Activated naive CD8-positive, alpha-beta T cell treated with anti-CD3 and anti-CD28 coated beads for 36 hours (primary cell): ENCODE measurements around the gene TTC9C. TPM values are rescaled to one million over a fixed set of nuclear protein-coding genes. Genes with fewer than 3 reads are reported as not detected.
"Not testable (repeated sequence)": the region's sequence is repeated elsewhere in the genome, so short reads cannot be mapped to it uniquely, and the experiment has no call there.

Experiments used
- DNase-seq: peaks from one replicate; pipeline ENCODE4 v3.0.0; 2021
- H3K27ac Mint-ChIP-seq: one replicate; pipeline ENCODE4 v1.8.0; 2022; ENCODE audit warnings: mild to moderate bottlenecking, moderate library complexity, mixed read lengths
- H3K27me3 Mint-ChIP-seq: one replicate; pipeline ENCODE4 v1.8.0; 2022; ENCODE audit warnings: mild to moderate bottlenecking, mixed read lengths
- H3K36me3 Mint-ChIP-seq: one replicate; pipeline ENCODE4 v1.8.0; 2021; ENCODE audit warnings: mild to moderate bottlenecking, mixed read lengths
- H3K4me1 Mint-ChIP-seq: one replicate; pipeline ENCODE4 v1.8.0; 2021; ENCODE audit warnings: mixed read lengths
- H3K4me3 Mint-ChIP-seq: one replicate; pipeline ENCODE4 v1.8.0; 2022; ENCODE audit warnings: mild to moderate bottlenecking, moderate library complexity, mixed read lengths
- H3K9me3 Mint-ChIP-seq: one replicate; pipeline ENCODE4 v1.8.0; 2022; ENCODE audit warnings: mixed read lengths
- total RNA-seq, 2 experiments: library from RNA; stranded (reverse); gene quantifications; one replicate each; pipeline ENCODE4 v1.2.3, GENCODE V29; 2021

Gene TTC9C
- total RNA-seq, 2 experiments from 2014 or later: 29.3 to 33.4 TPM

DNA sequence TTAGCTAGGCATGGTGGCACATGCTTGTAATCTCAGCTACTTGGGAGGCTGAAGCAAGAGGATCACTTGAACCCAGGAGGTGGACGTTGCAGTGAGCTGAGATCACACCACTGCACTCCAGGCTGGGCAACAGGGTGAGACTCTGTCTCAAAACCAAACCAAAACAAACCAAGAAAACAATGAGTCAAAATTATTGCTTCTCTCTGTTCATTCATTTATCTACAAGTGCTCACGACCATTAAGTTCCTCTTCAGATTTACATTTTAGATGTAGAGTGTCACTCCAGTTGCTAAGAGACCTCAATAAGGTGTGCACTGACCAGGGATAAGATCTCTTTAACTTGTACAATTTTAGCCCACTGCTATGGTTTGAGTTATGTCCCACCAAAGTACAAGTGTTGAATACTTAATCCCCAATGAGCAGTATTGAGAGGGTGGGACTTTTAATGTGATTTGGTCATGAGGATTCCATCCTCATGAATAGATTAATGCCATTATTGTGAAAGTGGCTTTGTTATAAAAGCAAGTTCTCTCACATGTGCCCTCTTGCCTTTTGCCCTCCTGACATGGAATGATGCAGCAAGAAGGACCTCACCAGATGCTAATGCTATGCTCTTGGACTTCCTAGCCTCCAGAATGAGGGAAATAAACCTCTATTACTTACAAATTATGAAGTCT, 8.8 kb upstream of the TTC9C start:
- no peak for DNase-seq
- Mint-ChIP-seq H3K4me3 (no peak overlapping the region), H3K9me3 (no peaks in the 10 kb centered on the region), H3K27ac (peak overlapping the region; percentile 60), H3K36me3 (peaks cover 60% of the 10 kb centered on the region), H3K4me1 (peaks cover 47% of the 10 kb centered on the region), H3K27me3 (no peaks in the 10 kb centered on the region)

DNA sequence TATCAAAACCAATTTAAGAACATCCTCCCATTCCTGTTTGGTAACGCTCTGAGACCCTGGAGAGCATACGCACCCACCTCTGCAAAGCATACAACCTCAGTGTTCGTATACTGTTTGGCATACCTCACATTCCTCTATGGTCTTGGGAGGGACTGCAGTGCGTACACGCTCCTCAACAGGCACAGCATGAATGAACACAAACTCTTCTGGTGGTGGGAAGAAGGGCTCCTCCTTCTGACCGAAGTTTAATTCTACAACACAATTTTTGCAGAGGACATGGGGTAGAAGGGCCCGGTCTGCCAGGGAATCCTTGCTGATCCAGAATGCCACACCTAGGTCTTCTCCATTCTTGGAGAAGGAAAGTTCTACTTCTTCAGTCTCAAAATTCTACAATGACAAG, 6.3 kb upstream of the TTC9C start:
- Mint-ChIP-seq H3K4me3 (no peak overlapping the region), H3K36me3 (peaks cover 70% of the 10 kb centered on the region), H3K4me1 (peaks cover 42% of the 10 kb centered on the region), H3K27me3 (no peaks in the 10 kb centered on the region), H3K27ac (no peak overlapping the region), H3K9me3 (no peaks in the 10 kb centered on the region)
- DNase-seq: no peak

DNA sequence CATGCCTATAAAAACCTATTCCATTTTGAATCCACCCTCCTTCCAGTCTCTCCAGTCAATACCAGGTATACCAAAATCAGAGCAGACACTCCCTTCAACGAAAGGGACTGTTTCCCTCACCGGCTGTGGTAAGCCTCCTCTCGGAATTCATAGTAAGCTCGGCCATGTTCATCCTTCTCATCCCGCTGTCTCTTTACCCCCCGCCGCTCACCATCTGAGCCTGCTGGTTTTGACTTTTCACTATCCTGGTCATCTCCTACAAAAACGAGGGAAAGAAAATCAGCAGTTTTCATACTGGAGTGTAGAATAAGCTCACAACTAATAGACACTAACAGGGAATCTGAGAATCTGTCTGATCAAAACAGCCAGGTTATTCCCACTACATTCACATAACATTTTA, 4.1 kb upstream of the TTC9C start:
- peaks cover 65% of the 10 kb centered on the region for H3K36me3 Mint-ChIP-seq
- peak overlapping the region; percentile 99 for H3K4me3 Mint-ChIP-seq
- no peak for DNase-seq
- no peaks in the 10 kb centered on the region for H3K9me3 Mint-ChIP-seq
- H3K27me3 Mint-ChIP-seq: peaks cover 3% of the 10 kb centered on the region
- H3K4me1 Mint-ChIP-seq: peaks cover 37% of the 10 kb centered on the region
- H3K27ac Mint-ChIP-seq: peak overlapping the region; percentile 36

DNA sequence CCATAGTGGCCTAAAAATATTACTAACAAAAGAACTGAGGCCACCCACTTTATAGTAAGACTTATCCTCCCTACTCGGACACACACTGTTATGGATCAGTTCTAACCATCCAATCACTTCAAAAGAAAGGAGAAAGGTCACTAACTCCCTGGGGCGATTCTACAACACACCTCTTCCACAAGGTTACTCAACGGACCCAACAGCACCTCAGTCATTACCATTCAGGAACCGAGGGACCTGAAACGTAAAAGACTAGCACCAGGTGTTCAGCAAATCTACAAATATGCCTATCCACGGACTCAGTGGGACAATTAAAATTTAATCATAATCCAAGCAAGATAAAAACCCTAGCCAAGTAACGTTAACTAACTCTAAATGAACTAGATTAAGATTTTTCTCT, 2.6 kb upstream of the TTC9C start:
- Mint-ChIP-seq H3K27me3 (peaks cover 3% of the 10 kb centered on the region), H3K36me3 (peaks cover 53% of the 10 kb centered on the region), H3K27ac (peak overlapping the region; percentile 98), H3K9me3 (no peaks in the 10 kb centered on the region), H3K4me1 (peaks cover 34% of the 10 kb centered on the region), H3K4me3 (peak overlapping the region; percentile 99)
- DNase-seq: no peak

DNA sequence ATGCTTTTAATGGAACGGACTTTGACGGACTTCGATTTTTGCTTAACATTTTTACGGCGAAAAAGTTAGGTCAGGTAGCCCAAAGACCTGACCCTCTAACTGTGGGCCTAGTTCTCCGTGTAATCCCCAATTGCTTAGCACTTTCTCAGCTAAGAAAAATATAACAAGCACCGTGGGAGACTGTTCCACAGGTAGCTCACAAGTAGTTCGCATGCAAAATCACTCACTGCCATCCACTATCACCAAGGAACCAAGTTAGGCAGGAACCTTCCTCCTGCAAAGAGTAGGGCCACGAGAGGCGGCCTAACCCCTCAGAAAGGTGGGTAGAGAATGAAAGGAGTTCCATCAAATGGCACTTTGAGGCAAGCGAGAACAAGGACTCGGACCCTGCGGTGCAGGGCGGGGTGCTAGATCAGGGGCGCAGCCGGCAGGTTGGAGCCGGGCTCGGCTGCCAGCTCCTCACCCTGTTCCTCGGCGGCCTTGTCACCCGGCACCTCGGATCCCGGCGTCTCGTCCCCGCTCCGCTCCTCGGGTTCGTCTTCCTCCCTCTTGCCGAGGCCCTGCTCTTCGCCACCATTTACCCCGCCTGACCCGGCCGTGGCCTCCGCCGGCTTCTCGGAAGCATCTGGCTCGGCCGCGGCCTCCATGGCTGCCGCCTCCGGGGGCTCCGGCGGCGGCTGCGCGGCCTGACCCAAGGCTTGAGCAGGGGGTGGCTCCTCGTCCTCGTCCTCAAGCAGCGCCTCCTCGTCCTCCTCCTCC, 2.0 kb upstream of the TTC9C start:
- Mint-ChIP-seq H3K36me3 (peaks cover 54% of the 10 kb centered on the region), H3K4me3 (peak overlapping the region; percentile 99), H3K27ac (peak overlapping the region; percentile 98), H3K4me1 (peaks cover 37% of the 10 kb centered on the region), H3K9me3 (no peaks in the 10 kb centered on the region), H3K27me3 (peaks cover 3% of the 10 kb centered on the region)
- DNase-seq: no peak

DNA sequence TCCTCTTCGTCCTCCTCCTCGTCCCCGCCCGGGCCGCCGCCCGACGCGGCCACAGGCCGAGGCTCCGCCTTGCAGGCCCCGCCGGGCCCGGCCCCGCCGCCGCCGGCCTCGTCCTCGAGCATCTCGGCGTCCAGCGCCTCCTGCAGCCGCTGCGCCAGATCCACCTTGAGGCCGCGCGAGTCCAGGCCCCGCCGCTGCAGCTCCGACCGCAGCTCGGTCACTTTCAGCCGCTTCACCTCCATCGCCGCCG, 1.4 kb upstream of the TTC9C start:
- Mint-ChIP-seq H3K36me3 (peaks cover 52% of the 10 kb centered on the region), H3K4me3 (peak overlapping the region; percentile 99), H3K27me3 (peaks cover 3% of the 10 kb centered on the region), H3K9me3 (no peaks in the 10 kb centered on the region), H3K27ac (peak overlapping the region; percentile 98), H3K4me1 (peaks cover 36% of the 10 kb centered on the region)
- no peak for DNase-seq

DNA sequence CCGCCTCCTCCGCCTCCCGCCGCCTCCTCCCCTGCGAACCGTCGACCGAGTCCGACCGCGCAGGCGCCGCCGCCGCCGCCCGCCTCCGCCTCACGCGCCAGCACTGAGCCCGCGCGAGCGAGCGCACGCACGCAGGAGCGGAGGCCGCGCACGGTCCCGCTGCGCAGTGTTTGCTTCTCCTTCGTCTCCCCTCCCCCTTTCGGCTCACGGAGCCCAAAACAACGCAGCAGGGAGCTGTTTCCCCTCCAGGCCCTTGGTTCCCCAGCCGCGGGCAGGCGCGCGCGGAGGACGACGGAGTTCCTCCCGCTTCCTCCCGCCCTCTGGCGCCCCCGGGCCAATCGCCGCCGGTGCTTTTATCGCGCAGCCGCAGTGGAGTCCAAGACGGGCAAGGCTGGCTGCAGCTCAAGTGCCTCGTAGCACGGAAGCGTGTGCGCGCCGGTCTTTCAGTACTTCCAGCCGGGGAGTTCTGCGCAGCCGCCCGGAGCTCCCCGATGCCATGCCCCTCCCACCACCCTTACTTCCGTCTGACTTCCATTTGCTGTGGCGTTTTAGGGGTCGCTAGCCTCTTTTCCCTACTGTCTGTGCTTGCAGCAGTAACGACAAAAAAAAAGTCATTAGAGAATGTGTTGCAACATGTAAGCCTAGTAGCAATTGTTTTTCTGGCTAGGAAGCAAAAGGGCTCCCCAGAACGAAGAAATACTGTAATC, 968 bp upstream of the TTC9C start, which contains the start of gene HNRNPUL2:
HNRNPUL2 (minus strand) TSS at position 293 of the 707 bp plus-strand sequence. CDS start 301 bp downstream, outside the sequence.
- H3K27ac Mint-ChIP-seq: peak within 1 kb of the TSS; percentile 98
- peak; percentile 100 for DNase-seq
- peaks cover 32% of the 10 kb centered on the region for H3K4me1 Mint-ChIP-seq
- peak within 1 kb of the TSS; percentile 99 for H3K4me3 Mint-ChIP-seq
- no peaks in the 10 kb centered on the region for H3K9me3 Mint-ChIP-seq
- peaks cover 47% of the 10 kb centered on the region for H3K36me3 Mint-ChIP-seq
- peaks cover 3% of the 10 kb centered on the region for H3K27me3 Mint-ChIP-seq

DNA sequence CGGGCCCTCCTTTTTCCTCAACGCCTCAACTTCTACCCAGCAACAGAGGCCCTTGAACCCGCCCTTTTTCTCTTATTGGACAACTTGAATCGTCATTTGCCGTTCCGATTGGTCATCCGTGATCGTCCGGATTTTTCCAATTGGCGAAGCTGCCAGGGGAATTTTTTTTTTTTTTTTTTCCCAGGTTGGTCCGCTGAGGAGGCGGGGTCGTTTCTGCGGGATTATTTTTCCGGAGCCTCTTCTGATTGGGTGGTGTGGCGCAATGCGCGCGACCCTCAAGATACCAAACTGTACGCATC, 465 bp upstream of the TTC9C start:
- Mint-ChIP-seq H3K36me3 (peaks cover 42% of the 10 kb centered on the region), H3K27ac (peak overlapping the region; percentile 98), H3K4me3 (peak overlapping the region; percentile 99), H3K4me1 (peaks cover 30% of the 10 kb centered on the region), H3K9me3 (no peaks in the 10 kb centered on the region), H3K27me3 (peaks cover 3% of the 10 kb centered on the region)
- DNase-seq: peak; percentile 81

DNA sequence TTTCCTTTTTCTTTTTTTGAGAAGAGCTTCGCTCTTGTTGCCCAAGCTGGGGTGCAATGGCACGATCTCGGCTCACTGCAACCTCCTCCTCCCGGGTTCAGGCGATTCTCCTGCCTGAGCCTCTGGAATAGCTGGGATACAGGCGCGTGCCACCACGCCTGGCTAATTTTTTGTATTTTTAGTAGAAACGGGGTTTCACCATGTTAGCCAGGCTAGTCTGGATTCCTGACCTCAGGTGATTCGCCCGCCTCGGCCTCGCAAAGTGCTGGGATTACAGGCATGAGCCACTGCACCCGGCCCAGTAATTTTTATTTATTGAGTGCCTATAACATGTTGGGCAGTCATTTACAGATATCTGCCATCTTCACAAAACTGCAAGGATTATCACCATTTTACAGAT, 1.8 kb downstream of the TTC9C start:
- not testable (repeated sequence) for H3K27ac Mint-ChIP-seq, DNase-seq

DNA sequence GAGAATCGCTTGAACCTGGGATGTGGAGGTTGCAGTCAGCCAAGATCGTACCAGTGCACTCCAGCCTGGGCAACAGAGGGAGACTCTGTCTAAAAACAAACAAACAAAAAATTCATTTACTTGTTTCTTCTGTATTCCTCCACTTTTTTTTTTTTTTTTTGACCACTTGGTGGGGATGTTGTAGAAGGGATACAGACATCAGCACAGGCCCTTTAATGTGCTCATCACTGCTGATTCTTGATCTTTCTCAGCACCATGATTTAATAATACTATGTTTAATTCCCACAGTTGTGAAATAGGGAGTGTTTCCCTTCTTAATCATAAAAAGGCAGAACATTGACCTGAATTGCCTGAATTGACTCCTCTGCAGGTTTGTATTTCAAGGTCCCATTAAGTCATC, 4.5 kb downstream of the TTC9C start:
- peaks cover 7% of the 10 kb centered on the region for H3K36me3 Mint-ChIP-seq
- no peak overlapping the region for H3K4me3 Mint-ChIP-seq
- H3K9me3 Mint-ChIP-seq: no peaks in the 10 kb centered on the region
- no peaks in the 10 kb centered on the region for H3K27me3 Mint-ChIP-seq
- no peak for DNase-seq
- no peak overlapping the region for H3K27ac Mint-ChIP-seq
- peaks cover 16% of the 10 kb centered on the region for H3K4me1 Mint-ChIP-seq

More for the DNA sequence above, 1.8 kb downstream of the TTC9C start:
- Mint-ChIP-seq H3K4me1 (peaks cover 20% of the 10 kb centered on the region), H3K4me3 (peak overlapping the region; percentile 99), H3K36me3 (peaks cover 25% of the 10 kb centered on the region)
- H3K27me3 Mint-ChIP-seq, H3K9me3 Mint-ChIP-seq: not testable (repeated sequence)

DNA sequence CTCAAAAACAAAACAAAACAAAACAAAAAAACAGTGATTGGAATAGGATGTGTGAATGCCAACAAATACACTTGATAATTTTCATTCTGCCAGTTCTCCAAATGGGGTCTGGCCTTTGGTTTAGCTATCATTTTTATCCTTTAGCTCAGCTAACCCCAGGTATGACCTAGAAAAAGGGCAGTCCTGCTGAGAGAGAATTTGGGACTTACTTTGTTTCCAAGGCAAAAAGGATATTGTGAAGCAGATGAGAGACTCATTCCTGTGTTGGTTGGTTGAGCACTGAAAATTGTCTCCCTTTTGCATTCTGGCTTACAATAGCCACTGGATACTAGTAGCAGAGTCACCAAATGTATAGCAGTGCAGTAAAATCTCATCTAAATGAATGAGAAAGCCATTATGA, 8.9 kb downstream of the TTC9C start:
- Mint-ChIP-seq H3K36me3 (peaks cover 4% of the 10 kb centered on the region), H3K27ac (no peak overlapping the region), H3K4me3 (no peak overlapping the region), H3K9me3 (no peaks in the 10 kb centered on the region), H3K27me3 (no peaks in the 10 kb centered on the region), H3K4me1 (peaks cover 8% of the 10 kb centered on the region)
- DNase-seq: no peak

DNA sequence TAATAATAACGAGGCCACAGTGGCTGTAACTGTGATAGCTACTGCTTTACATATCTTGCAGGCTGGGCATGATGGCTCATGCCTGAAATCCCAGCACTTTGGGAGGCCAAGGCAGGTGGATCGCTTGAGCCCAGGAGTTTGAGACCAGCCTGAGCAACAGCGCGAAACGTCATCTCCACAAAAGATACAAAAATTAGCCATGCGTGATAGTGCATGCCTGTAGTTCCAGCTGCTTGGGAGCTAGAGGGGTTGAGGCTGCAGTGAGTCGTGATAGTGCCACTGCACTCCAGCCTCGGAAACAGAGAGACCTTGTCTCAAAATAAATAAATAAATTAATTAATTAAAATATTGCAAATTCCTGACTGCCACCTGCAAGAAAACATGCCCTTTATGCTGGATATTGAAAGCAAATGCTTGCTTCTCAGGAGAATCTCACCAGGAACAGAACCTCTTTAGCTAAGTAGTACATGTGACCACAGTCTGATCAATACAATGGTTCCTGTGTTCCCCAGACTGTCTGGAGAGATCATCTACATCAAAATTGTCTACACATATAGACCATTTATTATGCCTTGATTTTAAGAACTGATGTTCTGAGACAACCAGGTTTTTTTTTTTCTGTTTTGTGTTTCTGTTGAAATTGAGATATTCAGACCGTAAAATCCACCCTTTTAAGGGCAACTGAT, 19.3 kb downstream of the TTC9C start:
- peaks cover 14% of the 10 kb centered on the region for H3K4me1 Mint-ChIP-seq
- H3K4me3 Mint-ChIP-seq: no peak overlapping the region
- DNase-seq: no peak
- no peaks in the 10 kb centered on the region for H3K9me3 Mint-ChIP-seq
- no peaks in the 10 kb centered on the region for H3K27me3 Mint-ChIP-seq
- H3K36me3 Mint-ChIP-seq: peaks cover 8% of the 10 kb centered on the region
- H3K27ac Mint-ChIP-seq: no peak overlapping the region

DNA sequence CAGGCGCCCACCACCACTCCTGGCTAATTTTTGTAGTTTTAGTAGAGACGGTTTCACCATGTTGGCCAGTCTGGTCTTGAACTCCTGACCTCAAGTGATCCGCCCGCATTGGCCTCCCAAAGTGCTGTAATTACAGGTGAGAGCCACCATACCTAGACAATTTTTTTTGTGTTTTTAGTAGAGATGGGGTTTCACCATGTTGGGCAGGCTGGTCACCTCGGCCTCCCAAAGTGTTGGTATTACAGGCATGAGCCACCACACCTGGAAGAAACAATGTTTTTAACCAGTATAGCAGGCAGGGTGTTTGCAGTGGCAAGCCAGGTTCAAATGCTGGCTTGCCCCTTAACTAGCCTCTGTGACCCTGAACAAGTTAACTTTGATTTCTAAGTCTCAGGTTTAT, 21.6 kb downstream of the TTC9C start:
- not testable (repeated sequence) for H3K9me3 Mint-ChIP-seq, H3K36me3 Mint-ChIP-seq, H3K4me3 Mint-ChIP-seq, H3K27ac Mint-ChIP-seq, DNase-seq, H3K27me3 Mint-ChIP-seq
- peaks cover 19% of the 10 kb centered on the region for H3K4me1 Mint-ChIP-seq

DNA sequence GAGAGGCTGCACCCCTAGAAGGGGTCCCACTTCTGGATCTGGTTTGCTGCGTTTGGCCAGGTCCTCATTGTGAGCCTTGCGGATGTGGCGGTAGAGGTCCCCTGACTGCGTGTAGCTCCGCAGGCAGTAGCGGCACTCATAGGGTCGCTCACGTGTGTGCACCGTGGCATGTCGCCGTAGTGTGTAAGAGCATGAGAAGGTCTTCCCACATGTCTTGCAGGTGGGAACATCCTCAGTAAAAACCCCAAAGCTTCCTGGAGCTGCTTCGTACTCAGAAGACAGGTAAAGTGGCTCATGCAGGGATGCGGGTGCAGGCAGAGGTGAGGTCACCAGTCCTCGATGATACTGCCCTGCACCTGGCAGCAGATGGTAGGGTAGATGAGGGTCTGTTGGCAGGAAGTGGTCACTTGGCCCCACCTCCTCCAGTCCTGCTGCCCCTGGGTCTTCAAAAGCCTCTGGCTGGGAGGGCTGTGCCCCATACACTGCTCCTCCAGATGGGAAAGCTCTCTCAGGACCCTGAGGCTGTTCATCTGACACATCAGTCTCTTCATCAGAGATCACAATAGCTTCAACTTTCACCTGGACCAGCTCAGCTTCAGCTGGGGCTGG, 24.0 kb downstream of the TTC9C start:
- H3K36me3 Mint-ChIP-seq: peaks cover 8% of the 10 kb centered on the region

More for the DNA sequence above, 24.0 kb downstream of the TTC9C start:
- H3K9me3 Mint-ChIP-seq: no peaks in the 10 kb centered on the region
- H3K4me1 Mint-ChIP-seq: peaks cover 19% of the 10 kb centered on the region
- no peaks in the 10 kb centered on the region for H3K27me3 Mint-ChIP-seq
- no peak overlapping the region for H3K27ac Mint-ChIP-seq
- H3K4me3 Mint-ChIP-seq: no peak overlapping the region
- DNase-seq: no peak
